OCI-LY7 (cell line): Measurements from ENCODE around the gene IQSEC1. TPM values are rescaled to one million over a fixed set of nuclear protein-coding genes. Genes with fewer than 3 reads are reported as not detected.

Experiments
- BruUV-seq: library from RNA; stranded (reverse); fragments of 400-500 nt; replicated peaks from 2 replicates; lab custom pipeline; 2021; lab: Mats Ljungman, UMichigan
- CTCF ChIA-PET: fragments of 300-600 bp; sonication (Branson Sonifier 250); formaldehyde crosslinking; loops from one replicate; lab custom pipeline; 2022; ENCODE audit warnings: antibody characterized with exemption; ENCODE audit not compliant: unreplicated experiment; lab: Charles Lee
- POLR2A ChIA-PET: fragments of 300-600 bp; sonication (Branson Sonifier 250); formaldehyde crosslinking; loops from one replicate; lab custom pipeline; 2022; ENCODE audit warnings: antibody characterized with exemption; lab: Charles Lee
- DNase-seq: peaks from one replicate; pipeline ENCODE4 v3.0.0-alpha.2; 2015; ENCODE audit warnings: low spot score
- H2AFZ ChIP-seq: fragments of 200-600 bp; sonication (generic), shearing (Covaris generic); 2 replicates; pipeline ENCODE4 v1.6.1; 2014; ENCODE audit warnings: mild to moderate bottlenecking, antibody characterized with exemption, low read length, moderate library complexity
- H3K27ac ChIP-seq: fragments of 200-600 bp; sonication (generic); 2 replicates; pipeline ENCODE4 v1.5.1; 2014; ENCODE audit warnings: mixed run types, low read depth, mild to moderate bottlenecking, moderate library complexity, low read length, inconsistent platforms; ENCODE audit not compliant: poor library complexity, severe bottlenecking
- H3K36me3 ChIP-seq: fragments of 200-600 bp; sonication (generic); 2 replicates; pipeline ENCODE4 v1.6.1; 2014; ENCODE audit warnings: mild to moderate bottlenecking, antibody characterized with exemption, low read length, moderate library complexity, mixed read lengths; ENCODE audit not compliant: insufficient read depth
- H3K4me1 ChIP-seq: fragments of 200-600 bp; sonication (generic); 2 replicates; pipeline ENCODE4 v1.5.1; 2014; ENCODE audit warnings: mild to moderate bottlenecking, low read length; ENCODE audit not compliant: insufficient read depth, poor library complexity, severe bottlenecking
- H3K4me2 ChIP-seq: fragments of 200-600 bp; sonication (generic); 2 replicates; pipeline ENCODE4 v1.6.1; 2014; ENCODE audit warnings: mild to moderate bottlenecking, low read length
- H3K4me3 ChIP-seq: fragments of 200-600 bp; sonication (generic); 2 replicates; pipeline ENCODE4 v1.5.1; 2014; ENCODE audit warnings: mild to moderate bottlenecking, low read depth, low read length; ENCODE audit not compliant: poor library complexity, severe bottlenecking
- H3K79me2 ChIP-seq: fragments of 200-600 bp; sonication (generic); 2 replicates; pipeline ENCODE4 v1.6.1; 2016; ENCODE audit warnings: low read depth, mild to moderate bottlenecking, low read length, moderate library complexity, mixed read lengths; ENCODE audit not compliant: insufficient read depth
- H3K9me2 ChIP-seq: fragments of 200-600 bp; sonication (generic); 2 replicates; pipeline ENCODE4 v1.6.1; 2016; ENCODE audit warnings: mild to moderate bottlenecking, low read length, mixed read lengths; ENCODE audit not compliant: insufficient read depth
- H3K9me3 ChIP-seq: fragments of 200-600 bp; sonication (generic); 2 replicates; pipeline ENCODE4 v1.6.1; 2014; ENCODE audit warnings: mild to moderate bottlenecking, mixed run types, low read length, mixed read lengths
- H4K20me1 ChIP-seq: fragments of 200-600 bp; sonication (generic); 2 replicates; pipeline ENCODE4 v1.6.1; 2014; ENCODE audit warnings: mild to moderate bottlenecking, antibody characterized with exemption, low read length, moderate library complexity, mixed read lengths; ENCODE audit not compliant: insufficient read depth
- CTCF ChIP-seq: fragments of 200-600 bp; sonication (generic); conservative IDR thresholded peaks from 2 replicates; pipeline ENCODE4 v1.5.1; 2014; ENCODE audit warnings: mild to moderate bottlenecking, antibody characterized with exemption, low read length, moderate library complexity, mixed read lengths
- EZH2phosphoT487 ChIP-seq: fragments of 200-600 bp; sonication (generic); IDR thresholded peaks from 2 replicates; pipeline ENCODE4 v1.6.1; 2018; ENCODE audit warnings: low read depth, borderline replicate concordance, mild to moderate bottlenecking, mixed run types, antibody characterized with exemption, low read length, moderate library complexity, mixed read lengths
- intact Hi-C: fragments of 100-400 bp; cut with micrococcal nuclease; formaldehyde crosslinking; loops from one replicate; pipeline ENCODE4 v1.10.0; 2022; ENCODE audit not compliant: unreplicated experiment
- total RNA-seq, 2 experiments: library from RNA; depleted of rRNA in 1 of 2; stranded (reverse); fragments of >200 nt in 1 of 2; shearing (Covaris generic) in 1 of 2; gene quantifications; 2 replicates each; pipeline ENCODE4 v1.2.3, GENCODE V29; 2014 to 2022

IQSEC1 gene
- total RNA-seq, 2 experiments from 2014 or later, result 25.2 to 70.1 TPM

GRCh38 chr3:12965999-12966846, 107.0 kb downstream of the IQSEC1 start:
- H3K4me1 ChIP-seq, result peaks cover 29% of the 10 kb centered on the region

DNA sequence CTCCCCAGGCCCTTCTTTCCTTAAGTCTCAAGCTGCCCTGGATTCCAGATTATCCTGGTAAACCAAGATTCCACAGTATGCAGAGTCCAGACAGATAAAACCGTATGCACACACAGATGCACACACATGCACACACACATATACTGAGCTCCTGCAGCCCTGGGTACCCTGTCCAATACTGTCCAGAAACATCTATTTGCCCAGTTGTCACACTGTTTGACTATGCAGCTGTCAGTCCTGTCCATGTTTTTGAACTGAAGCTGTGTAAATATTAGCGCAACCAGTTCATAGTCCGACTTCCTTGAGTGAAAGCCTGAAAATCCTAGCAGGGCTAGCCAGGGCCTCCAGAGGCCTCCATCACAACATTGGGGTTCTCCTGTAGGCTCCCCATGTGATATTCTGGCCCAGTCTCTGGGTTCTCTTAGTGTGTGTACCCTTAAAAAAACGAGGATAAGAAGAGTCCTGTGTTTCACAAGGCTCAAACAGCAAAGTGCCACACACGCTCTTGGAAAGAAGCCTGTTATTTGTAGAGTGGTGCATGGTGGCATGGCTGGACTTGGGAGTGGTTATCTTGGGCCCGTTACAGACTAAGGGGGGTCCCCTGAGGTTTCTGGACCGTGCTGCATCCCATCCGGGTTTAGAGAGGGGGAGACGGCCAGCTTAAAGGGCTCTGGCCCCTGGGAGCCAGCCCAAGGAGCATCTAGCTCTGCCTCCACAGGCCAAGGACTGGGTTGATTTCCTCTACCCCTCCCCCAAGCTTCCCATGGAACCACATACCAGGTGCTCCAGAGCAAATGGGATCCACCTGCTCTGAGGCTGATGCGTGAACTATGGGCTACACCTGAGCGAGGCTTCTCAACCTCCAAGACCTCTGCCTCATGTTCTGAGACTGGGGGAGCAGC, 108.3 kb downstream of the IQSEC1 start:
- Histone ChIP-seq H3K9me3 (no peaks in the 10 kb centered on the region), H3K36me3 (peaks cover 8% of the 10 kb centered on the region; the same call in 1 of the 2 replicates), H3K4me3 (no peak overlapping the region), H3K4me1 (peaks cover 38% of the 10 kb centered on the region), H3K27ac (no peak overlapping the region), H3K79me2 (peaks cover 39% of the 10 kb centered on the region), H3K4me2 (no peak overlapping the region), H4K20me1 (peaks cover 34% of the 10 kb centered on the region), H3K9me2 (no peaks in the 10 kb centered on the region), H2AFZ (no peak overlapping the region)
- BruUV-seq, result no TSS peak
- intact Hi-C loops, result no loop called here
- CTCF ChIA-PET, result no interaction called here
- DNase-seq, result no peak
- TF ChIP-seq CTCF (no peak), EZH2phosphoT487 (no peak)
- POLR2A ChIA-PET, result interaction anchor here (0.5 to 0.6 kb wide), 3 partner anchors 107 to 636 kb away, joined by 3 read pairs; no protein-coding TSS in a partner anchor

More at GRCh38 chr3:12965999-12966846, 107.0 kb downstream of the IQSEC1 start:
- no peak overlapping the region for H3K4me2 ChIP-seq
- H3K36me3 ChIP-seq, result peaks cover 14% of the 10 kb centered on the region; the same call in 1 of the 2 replicates
- H2AFZ ChIP-seq, result no peak overlapping the region
- H4K20me1 ChIP-seq, result peaks cover 41% of the 10 kb centered on the region
- CTCF ChIA-PET, result no interaction called here
- no peak for TF ChIP-seq EZH2phosphoT487
- TF ChIP-seq CTCF, result no peak
- no peaks in the 10 kb centered on the region for H3K9me2 ChIP-seq
- no TSS peak for BruUV-seq
- POLR2A ChIA-PET, result interaction anchor here (0.6 kb wide), 1 partner anchor 106 kb away, joined by 3 read pairs; no protein-coding TSS in a partner anchor
- peaks cover 39% of the 10 kb centered on the region for H3K79me2 ChIP-seq
- no peaks in the 10 kb centered on the region for H3K9me3 ChIP-seq
- intact Hi-C loops, result no loop called here
- no peak overlapping the region for H3K27ac ChIP-seq
- no peak overlapping the region for H3K4me3 ChIP-seq
- DNase-seq, result no peak
